PC-9 (cell line): ENCODE data around the gene KNG1.

Experiments used
- CTCF ChIP-seq: fragments of 200-600 bp; sonication (generic); conservative IDR thresholded peaks from 2 replicates; pipeline ENCODE4 v1.6.1; 2017; ENCODE audit warnings: mixed run types, antibody characterized with exemption, mild to moderate bottlenecking, moderate library complexity
- EZH2 ChIP-seq: fragments of 200-600 bp; sonication (generic); IDR thresholded peaks from 2 replicates; pipeline ENCODE4 v1.8.0; 2017; ENCODE audit warnings: antibody characterized with exemption, low read depth

- no peak for TF ChIP-seq CTCF
- no peak for TF ChIP-seq EZH2
These were observed 28.8 kb downstream of the KNG1 start for GRCh38 chr3:186746008-186746407.
